ENCODE results near the gene CCDC134.
A peak's percentile ranks its signal among the peaks of the same experiment; 100 is the strongest.

The CCDC134 gene

GRCh38 chr22:41775338-41775737 is 25.1 kb upstream of the CCDC134 start:
- no CpG with 5 or more reads among the region's 5 CpGs for WGBS, 2 donors (ENCODE audit: extremely low coverage in 2 of 2, insufficient read length in 2 of 2, insufficient replicate concordance in 1 of 2)
- Histone ChIP-seq H3K36me3 (replicated peaks in 1 of 2; ENCODE audit: control insufficient read depth in 2 of 2, insufficient read depth in 2 of 2, low read length in 2 of 2) (no peaks in the 10 kb centered on the region), H3K4me2 (ENCODE audit: insufficient read depth, low read length, poor library complexity, severe bottlenecking) (no peak overlapping the region), H3K23ac (ENCODE audit: low read depth, low read length, poor library complexity) (no peak overlapping the region), H3K4ac (ENCODE audit: low read length) (no peak overlapping the region), H2BK5ac (ENCODE audit: low read length) (no peak overlapping the region), H2BK120ac (ENCODE audit: low read depth, low read length) (no peak overlapping the region), H3K27me3 (ENCODE audit: control insufficient read depth in 3 of 3, insufficient read depth in 3 of 3, low read depth in 1 of 3, low read length in 3 of 3) (peaks cover 0 to 14% (median 0%) of the 10 kb centered on the region in 3 experiments), H2BK15ac (ENCODE audit: low read length) (no peak overlapping the region), H3K14ac (ENCODE audit: low read length) (no peak overlapping the region), H2AFZ (ENCODE audit: low read length) (no peak overlapping the region), H3K27ac (replicated peaks; ENCODE audit: low read length) (no peak overlapping the region), H3K18ac (ENCODE audit: low read length) (no peak overlapping the region), H4K91ac (ENCODE audit: low read depth, low read length, poor library complexity) (no peak overlapping the region), H3K4me1 (ENCODE audit: control insufficient read depth in 2 of 2, insufficient read depth in 1 of 2, low read depth in 1 of 2, low read length in 2 of 2) (peaks cover 0 to 8% of the 10 kb centered on the region in 2 donors), H4K8ac (ENCODE audit: low read depth, low read length) (no peak overlapping the region), H2AK5ac (ENCODE audit: low read depth, low read length) (no peak overlapping the region), H3K9ac (ENCODE audit: low read depth, low read length, poor library complexity) (no peak overlapping the region), H3K4me3 (ENCODE audit: low read length in 2 of 2) (no peak overlapping the region), H3K79me1 (ENCODE audit: low read depth, low read length) (no peaks in the 10 kb centered on the region), H3K9me3 (replicated peaks in 1 of 2; ENCODE audit: control insufficient read depth in 2 of 2, insufficient read depth in 1 of 2, low read depth in 1 of 2, low read length in 2 of 2) (peaks cover 0 to 2% of the 10 kb centered on the region in 2 donors), H2BK12ac (ENCODE audit: low read length) (no peak overlapping the region)
- no peak for DNase-seq (ENCODE audit: low spot score)

- Histone ChIP-seq H3K4ac (ENCODE audit: low read length) (no peak overlapping the region), H3K79me1 (ENCODE audit: low read depth, low read length) (no peaks in the 10 kb centered on the region), H2AK5ac (ENCODE audit: low read depth, low read length) (no peak overlapping the region), H4K8ac (ENCODE audit: low read depth, low read length) (no peak overlapping the region), H4K91ac (ENCODE audit: low read depth, low read length, poor library complexity) (no peak overlapping the region), H3K36me3 (replicated peaks in 1 of 2; ENCODE audit: control insufficient read depth in 2 of 2, insufficient read depth in 2 of 2, low read length in 2 of 2) (no peaks in the 10 kb centered on the region), H2BK12ac (ENCODE audit: low read length) (no peak overlapping the region), H3K27ac (replicated peaks; ENCODE audit: low read length) (no peak overlapping the region), H3K4me2 (ENCODE audit: insufficient read depth, low read length, poor library complexity, severe bottlenecking) (no peak overlapping the region), H3K9ac (ENCODE audit: low read depth, low read length, poor library complexity) (peak overlapping the region; percentile 32), H3K9me3 (replicated peaks in 1 of 2; ENCODE audit: control insufficient read depth in 2 of 2, insufficient read depth in 1 of 2, low read depth in 1 of 2, low read length in 2 of 2) (peaks cover 0 to 2% of the 10 kb centered on the region in 2 donors), H3K27me3 (ENCODE audit: control insufficient read depth in 3 of 3, insufficient read depth in 3 of 3, low read depth in 1 of 3, low read length in 3 of 3) (peaks cover 0 to 18% (median 0%) of the 10 kb centered on the region in 3 experiments), H2AFZ (ENCODE audit: low read length) (peak overlapping the region; percentile 72), H2BK15ac (ENCODE audit: low read length) (no peak overlapping the region), H3K18ac (ENCODE audit: low read length) (no peak overlapping the region), H3K4me3 (ENCODE audit: low read length in 2 of 2) (no peak overlapping the region), H3K23ac (ENCODE audit: low read depth, low read length, poor library complexity) (no peak overlapping the region), H3K14ac (ENCODE audit: low read length) (no peak overlapping the region), H3K4me1 (ENCODE audit: control insufficient read depth in 2 of 2, insufficient read depth in 1 of 2, low read depth in 1 of 2, low read length in 2 of 2) (peaks cover 1 to 8% of the 10 kb centered on the region in 2 donors), H2BK5ac (ENCODE audit: low read length) (no peak overlapping the region), H2BK120ac (ENCODE audit: low read depth, low read length) (no peak overlapping the region)
- no CpG with 5 or more reads among the region's 4 CpGs for WGBS, 2 donors (ENCODE audit: extremely low coverage in 2 of 2, insufficient read length in 2 of 2, insufficient replicate concordance in 1 of 2)
- no peak for DNase-seq (ENCODE audit: low spot score)
Observed at GRCh38 chr22:41775976-41776375, 24.5 kb upstream of the CCDC134 start.

GRCh38 chr22:41776381-41776780 is 24.1 kb upstream of the CCDC134 start:
- Histone ChIP-seq H3K79me1 (ENCODE audit: low read depth, low read length) (no peaks in the 10 kb centered on the region), H3K4me3 (ENCODE audit: low read length in 2 of 2) (no peak overlapping the region), H2BK5ac (ENCODE audit: low read length) (no peak overlapping the region), H3K27ac (replicated peaks; ENCODE audit: low read length) (no peak overlapping the region), H2BK12ac (ENCODE audit: low read length) (no peak overlapping the region), H3K36me3 (replicated peaks in 1 of 2; ENCODE audit: control insufficient read depth in 2 of 2, insufficient read depth in 2 of 2, low read length in 2 of 2) (no peaks in the 10 kb centered on the region), H3K4me1 (ENCODE audit: control insufficient read depth in 2 of 2, insufficient read depth in 1 of 2, low read depth in 1 of 2, low read length in 2 of 2) (peaks cover 4 to 8% of the 10 kb centered on the region in 2 donors), H4K91ac (ENCODE audit: low read depth, low read length, poor library complexity) (no peak overlapping the region), H3K4ac (ENCODE audit: low read length) (peak overlapping the region; percentile 87), H3K23ac (ENCODE audit: low read depth, low read length, poor library complexity) (no peak overlapping the region), H2AK5ac (ENCODE audit: low read depth, low read length) (no peak overlapping the region), H3K18ac (ENCODE audit: low read length) (peak overlapping the region; percentile 53), H3K9ac (ENCODE audit: low read depth, low read length, poor library complexity) (peak overlapping the region; percentile 32), H3K9me3 (replicated peaks in 1 of 2; ENCODE audit: control insufficient read depth in 2 of 2, insufficient read depth in 1 of 2, low read depth in 1 of 2, low read length in 2 of 2) (peaks cover 0 to 2% of the 10 kb centered on the region in 2 donors), H3K4me2 (ENCODE audit: insufficient read depth, low read length, poor library complexity, severe bottlenecking) (no peak overlapping the region), H2BK15ac (ENCODE audit: low read length) (no peak overlapping the region), H3K14ac (ENCODE audit: low read length) (no peak overlapping the region), H4K8ac (ENCODE audit: low read depth, low read length) (no peak overlapping the region), H2AFZ (ENCODE audit: low read length) (peak overlapping the region; percentile 72), H3K27me3 (ENCODE audit: control insufficient read depth in 3 of 3, insufficient read depth in 3 of 3, low read depth in 1 of 3, low read length in 3 of 3) (peaks cover 0 to 20% (median 0%) of the 10 kb centered on the region in 3 experiments), H2BK120ac (ENCODE audit: low read depth, low read length) (no peak overlapping the region)
- DNase-seq (ENCODE audit: low spot score): no peak
- WGBS, 2 donors (ENCODE audit: extremely low coverage in 2 of 2, insufficient read length in 2 of 2, insufficient replicate concordance in 1 of 2): no CpG with 5 or more reads among the region's 3 CpGs

- Histone ChIP-seq H3K27ac (replicated peaks; ENCODE audit: low read length) (no peak overlapping the region), H4K91ac (ENCODE audit: low read depth, low read length, poor library complexity) (no peak overlapping the region), H3K4me1 (ENCODE audit: control insufficient read depth in 2 of 2, insufficient read depth in 1 of 2, low read depth in 1 of 2, low read length in 2 of 2) (peaks cover 4 to 8% of the 10 kb centered on the region in 2 donors), H3K14ac (ENCODE audit: low read length) (no peak overlapping the region), H2AFZ (ENCODE audit: low read length) (no peak overlapping the region), H2BK12ac (ENCODE audit: low read length) (no peak overlapping the region), H2BK120ac (ENCODE audit: low read depth, low read length) (no peak overlapping the region), H3K18ac (ENCODE audit: low read length) (no peak overlapping the region), H3K27me3 (ENCODE audit: control insufficient read depth in 3 of 3, insufficient read depth in 3 of 3, low read depth in 1 of 3, low read length in 3 of 3) (peaks cover 0 to 31% (median 0%) of the 10 kb centered on the region in 3 experiments), H3K4me3 (ENCODE audit: low read length in 2 of 2) (no peak overlapping the region), H2BK5ac (ENCODE audit: low read length) (no peak overlapping the region), H3K9ac (ENCODE audit: low read depth, low read length, poor library complexity) (no peak overlapping the region), H3K79me1 (ENCODE audit: low read depth, low read length) (no peaks in the 10 kb centered on the region), H3K9me3 (replicated peaks in 1 of 2; ENCODE audit: control insufficient read depth in 2 of 2, insufficient read depth in 1 of 2, low read depth in 1 of 2, low read length in 2 of 2) (peaks cover 0 to 2% of the 10 kb centered on the region in 2 donors), H3K4ac (ENCODE audit: low read length) (no peak overlapping the region), H3K23ac (ENCODE audit: low read depth, low read length, poor library complexity) (no peak overlapping the region), H2BK15ac (ENCODE audit: low read length) (no peak overlapping the region), H2AK5ac (ENCODE audit: low read depth, low read length) (no peak overlapping the region), H3K36me3 (replicated peaks in 1 of 2; ENCODE audit: control insufficient read depth in 2 of 2, insufficient read depth in 2 of 2, low read length in 2 of 2) (no peaks in the 10 kb centered on the region), H4K8ac (ENCODE audit: low read depth, low read length) (no peak overlapping the region), H3K4me2 (ENCODE audit: insufficient read depth, low read length, poor library complexity, severe bottlenecking) (no peak overlapping the region)
- 100% methylated on average over 1 of the region's 2 CpGs; no CpG with 5 or more reads in 1 of the 2 donors for WGBS, 2 donors (ENCODE audit: extremely low coverage in 2 of 2, insufficient read length in 2 of 2, insufficient replicate concordance in 1 of 2)
- DNase-seq (ENCODE audit: low spot score): no peak
Observed at GRCh38 chr22:41777749-41778425, 22.6 kb upstream of the CCDC134 start.
